ENCODE results near the gene MS4A5.

DNA sequence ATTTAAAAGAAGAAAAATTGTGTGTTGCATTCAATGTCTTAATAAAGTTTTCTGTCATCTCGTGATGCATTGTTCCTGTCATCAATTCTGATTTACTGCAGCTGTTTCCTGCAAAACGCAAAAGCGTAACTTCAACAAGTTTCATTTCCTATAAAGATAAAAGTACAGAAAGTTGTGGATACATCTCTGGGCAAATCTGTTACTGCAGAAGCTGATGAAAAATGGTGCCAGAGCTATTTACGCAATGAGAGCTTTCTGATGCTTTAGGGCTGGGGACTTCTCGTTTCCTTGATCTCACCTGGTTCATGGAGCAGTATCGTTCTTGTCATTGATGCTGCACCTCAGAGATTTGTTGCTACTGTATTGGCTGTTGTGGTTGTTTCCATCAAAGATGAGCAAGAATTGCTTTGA lies 47.7 kb downstream of the MS4A5 start:
- no peak for TF ChIP-seq EZH2 (IDR thresholded peaks at IDR 0.05; ENCODE audit: borderline replicate concordance, low read length)
- TF ChIP-seq, protein P1, sequence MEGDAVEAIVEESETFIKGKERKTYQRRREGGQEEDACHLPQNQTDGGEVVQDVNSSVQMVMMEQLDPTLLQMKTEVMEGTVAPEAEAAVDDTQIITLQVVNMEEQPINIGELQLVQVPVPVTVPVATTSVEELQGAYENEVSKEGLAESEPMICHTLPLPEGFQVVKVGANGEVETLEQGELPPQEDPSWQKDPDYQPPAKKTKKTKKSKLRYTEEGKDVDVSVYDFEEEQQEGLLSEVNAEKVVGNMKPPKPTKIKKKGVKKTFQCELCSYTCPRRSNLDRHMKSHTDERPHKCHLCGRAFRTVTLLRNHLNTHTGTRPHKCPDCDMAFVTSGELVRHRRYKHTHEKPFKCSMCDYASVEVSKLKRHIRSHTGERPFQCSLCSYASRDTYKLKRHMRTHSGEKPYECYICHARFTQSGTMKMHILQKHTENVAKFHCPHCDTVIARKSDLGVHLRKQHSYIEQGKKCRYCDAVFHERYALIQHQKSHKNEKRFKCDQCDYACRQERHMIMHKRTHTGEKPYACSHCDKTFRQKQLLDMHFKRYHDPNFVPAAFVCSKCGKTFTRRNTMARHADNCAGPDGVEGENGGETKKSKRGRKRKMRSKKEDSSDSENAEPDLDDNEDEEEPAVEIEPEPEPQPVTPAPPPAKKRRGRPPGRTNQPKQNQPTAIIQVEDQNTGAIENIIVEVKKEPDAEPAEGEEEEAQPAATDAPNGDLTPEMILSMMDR (IDR thresholded peaks at IDR 0.05; ENCODE audit: low read length): no peak

All from OCI-LY1 (cell line).